Measurements from ENCODE around the gene PPFIBP1. TPM values are rescaled to one million over a fixed set of nuclear protein-coding genes. Genes with fewer than 3 reads are reported as not detected.

The PPFIBP1 gene
- total and polyA plus RNA-seq, 2 of the 8 experiments (the other 6 are each of a cell fraction or from before 2014, with no cell fraction given), result 7.7 to 31.3 TPM

GRCh38 chr12:27644158-27644845 lies 120.3 kb downstream of the PPFIBP1 start:
- H4K20me1 ChIP-seq (replicated peaks in 1 of 2; ENCODE audit: control insufficient read depth in 1 of 2, insufficient read depth in 2 of 2, low read length in 2 of 2), result no peaks in the 10 kb centered on the region
- no peak overlapping the region for H3K4ac ChIP-seq (replicated peaks; ENCODE audit: insufficient read length, low read depth, low read length)
- H3K4me3 ChIP-seq (ENCODE audit: extremely low read depth in 1 of 4, insufficient read depth in 2 of 4, low read depth in 3 of 4, low read length in 4 of 4), result no peak overlapping the region
- H3K14ac ChIP-seq (ENCODE audit: insufficient read length), result no peak overlapping the region
- no peak overlapping the region for H4K91ac ChIP-seq (replicated peaks; ENCODE audit: insufficient read length, low read length)
- H3K18ac ChIP-seq (ENCODE audit: extremely low read depth, low read length), result no peak overlapping the region
- ChIA-PET CTCF (ENCODE audit: partially characterized antibody) (interaction anchor here (0.8 to 1.3 kb wide), 2 partner anchors 210 to 219 kb away, joined by 3 to 4 read pairs; no protein-coding TSS in a partner anchor), POLR2A (ENCODE audit: partially characterized antibody) (no interaction called here)
- FAIRE-seq (no peak), DNase-seq (ENCODE audit: low read depth in 1 of 2, low spot score in 2 of 2) (no peak)
- no peak overlapping the region for H4K5ac ChIP-seq (ENCODE audit: insufficient read length, low read depth, low read length)
- H3K9ac ChIP-seq (replicated peaks in 1 of 4; ENCODE audit: extremely low read depth in 1 of 4, low read depth in 3 of 4, low read length in 3 of 4), result no peak overlapping the region
- no peak overlapping the region for H2BK120ac ChIP-seq (replicated peaks; ENCODE audit: low read depth, low read length)
- no peaks in the 10 kb centered on the region for H3K36me3 ChIP-seq (ENCODE audit: control insufficient read depth in 2 of 4, insufficient read depth in 4 of 4, low read length in 3 of 4)
- no peak overlapping the region for H2AFZ ChIP-seq (ENCODE audit: low read length)
- H3K4me1 ChIP-seq (replicated peaks in 1 of 4; ENCODE audit: control insufficient read depth in 3 of 4, insufficient read depth in 4 of 4, low read length in 3 of 4), result no peaks in the 10 kb centered on the region
- TF ChIP-seq POU5F1 (IDR thresholded peaks at IDR 0.05; ENCODE audit: low read depth, low read length) (no peak), SRF (IDR thresholded peaks at IDR 0.05; ENCODE audit: low read depth, low read length) (no peak), CBX5 (IDR thresholded peaks at IDR 0.05; ENCODE audit: low read depth, low read length) (no peak), RNF2 (IDR thresholded peaks at IDR 0.05; ENCODE audit: borderline replicate concordance, low read depth, low read length, missing control alignments, poor library complexity, severe bottlenecking) (no peak), FOSL1 (IDR thresholded peaks at IDR 0.05; ENCODE audit: insufficient read depth, low read depth, low read length) (no peak), RBBP5 (IDR thresholded peaks at IDR 0.05; ENCODE audit: borderline replicate concordance, low read depth, low read length) (no peak), SP1 (IDR thresholded peaks at IDR 0.05; ENCODE audit: low read depth, low read length) (no peak), TAF1 (IDR thresholded peaks at IDR 0.05; ENCODE audit: low read depth, low read length) (no peak), ZNF274 (IDR thresholded peaks at IDR 0.05; ENCODE audit: borderline replicate concordance, extremely low read depth, low read length) (no peak), POLR2AphosphoS5 (IDR thresholded peaks at IDR 0.05; ENCODE audit: low read depth, low read length) (no peak), HDAC6 (IDR thresholded peaks at IDR 0.05; ENCODE audit: low read depth, low read length) (no peak), SP4 (IDR thresholded peaks at IDR 0.05; ENCODE audit: low read length) (no peak), NANOG (IDR thresholded peaks at IDR 0.05; ENCODE audit: insufficient read depth, low read depth, low read length, poor library complexity, severe bottlenecking) (no peak)
- H2AK5ac ChIP-seq (ENCODE audit: low read depth, low read length), result no peak overlapping the region
- H3K79me2 ChIP-seq (ENCODE audit: control insufficient read depth in 1 of 2, insufficient read depth in 2 of 2, low read length in 2 of 2), result no peaks in the 10 kb centered on the region
- no peak overlapping the region for H2BK15ac ChIP-seq (ENCODE audit: low read length)
- H2BK5ac ChIP-seq (ENCODE audit: low read depth, low read length), result no peak overlapping the region
- no peak overlapping the region for H3K27ac ChIP-seq (ENCODE audit: low read depth, low read length)
- no peaks in the 10 kb centered on the region for H3K27me3 ChIP-seq (replicated peaks in 1 of 4; ENCODE audit: control insufficient read depth in 3 of 4, extremely low read depth in 1 of 4, insufficient read depth in 3 of 4, low read length in 3 of 4)
- no peak overlapping the region for H3K23ac ChIP-seq (ENCODE audit: insufficient read length)
- H2BK12ac ChIP-seq (ENCODE audit: low read depth, low read length), result no peak overlapping the region
- no peaks in the 10 kb centered on the region for H3K9me3 ChIP-seq (ENCODE audit: insufficient read depth in 2 of 2, low read depth in 1 of 2, low read length in 1 of 2)
- 76% methylated on average over 4 of the region's 4 CpGs; no CpG with 5 or more reads in 1 of the 2 experiments for WGBS, 2 experiments (ENCODE audit: extremely low coverage in 1 of 2, insufficient coverage in 1 of 2, insufficient read length in 1 of 2, insufficient replicate concordance in 2 of 2, low coverage in 1 of 2, low lambda C conversion rate in 2 of 2, missing lambda C conversion rate in 1 of 2)
- H2BK20ac ChIP-seq (ENCODE audit: low read length), result no peak overlapping the region
- H4K8ac ChIP-seq (ENCODE audit: extremely low read depth, insufficient read depth, low read length), result no peak overlapping the region
- no peaks in the 10 kb centered on the region for H3K23me2 ChIP-seq (ENCODE audit: low read depth, low read length)
- H3K79me1 ChIP-seq (ENCODE audit: low read depth, low read length), result no peaks in the 10 kb centered on the region
- H3K4me2 ChIP-seq (ENCODE audit: insufficient read depth in 1 of 2, low read depth in 2 of 2, low read length in 2 of 2), result no peak overlapping the region
- no peak overlapping the region for H3K56ac ChIP-seq (replicated peaks; ENCODE audit: insufficient read length, low read depth, low read length)

Measured in H1 (cell line).